Non-pigmented ciliary epithelial cell (primary cell): Measurements from ENCODE around the gene LRRN2.
"Not testable (repeated sequence)": the region's sequence is repeated elsewhere in the genome, so short reads cannot be mapped to it uniquely, and the experiment has no call there.

Experiments
- DNase-seq: peaks from one replicate; pipeline ENCODE4 v3.0.0-alpha.2; 2010; ENCODE audit warnings: low read depth

The LRRN2 gene

GRCh38 chr1:204629459-204629858 is 56.1 kb downstream of the LRRN2 start:
- DNase-seq = not testable (repeated sequence)

GRCh38 chr1:204628868-204629267 is 56.7 kb downstream of the LRRN2 start:
- DNase-seq = no peak

- DNase-seq = no peak
Measured at GRCh38 chr1:204627436-204627835, 58.1 kb downstream of the LRRN2 start.

GRCh38 chr1:204626381-204626780 is 59.2 kb downstream of the LRRN2 start:
- no peak for DNase-seq

GRCh38 chr1:204624631-204625216 is 60.8 kb downstream of the LRRN2 start:
- DNase-seq = no peak

- DNase-seq = no peak
Measured at GRCh38 chr1:204623894-204624361, 61.6 kb downstream of the LRRN2 start.

GRCh38 chr1:204623365-204623893 is 62.1 kb downstream of the LRRN2 start:
- DNase-seq = no peak

- DNase-seq = no peak
Measured at GRCh38 chr1:204621996-204622395, 63.5 kb downstream of the LRRN2 start.

GRCh38 chr1:204621396-204621795 is 64.1 kb downstream of the LRRN2 start:
- no peak for DNase-seq

GRCh38 chr1:204619721-204620120 is 65.8 kb downstream of the LRRN2 start:
- no peak for DNase-seq

GRCh38 chr1:204618148-204618760 is 67.3 kb downstream of the LRRN2 start:
- no peak for DNase-seq

- no peak for DNase-seq
Measured at GRCh38 chr1:204617256-204618147, 68.0 kb downstream of the LRRN2 start.

- no peak for DNase-seq
Measured at GRCh38 chr1:204616641-204617040, 68.9 kb downstream of the LRRN2 start.

- DNase-seq = no peak
Measured at GRCh38 chr1:204615881-204616280, 69.7 kb downstream of the LRRN2 start.

GRCh38 chr1:204613636-204614035 is 71.9 kb downstream of the LRRN2 start:
- no peak for DNase-seq

- DNase-seq = no peak
Measured at GRCh38 chr1:204612326-204612725, 73.2 kb downstream of the LRRN2 start.

- no peak for DNase-seq
Measured at GRCh38 chr1:204611036-204611435, 74.5 kb downstream of the LRRN2 start.

GRCh38 chr1:204607910-204608309 is 77.6 kb downstream of the LRRN2 start:
- no peak for DNase-seq

GRCh38 chr1:204605791-204606190 is 79.7 kb downstream of the LRRN2 start:
- no peak for DNase-seq

GRCh38 chr1:204602871-204603542 is 82.5 kb downstream of the LRRN2 start:
- no peak for DNase-seq

- DNase-seq = no peak
Measured at GRCh38 chr1:204602111-204602579, 83.4 kb downstream of the LRRN2 start.

GRCh38 chr1:204600968-204601367 is 84.6 kb downstream of the LRRN2 start:
- no peak for DNase-seq
